OCI-LY7 (cell line): ENCODE results near the gene CHEK2. TPM values are rescaled to one million over a fixed set of nuclear protein-coding genes. Genes with fewer than 3 reads are reported as not detected.
"Not testable (repeated sequence)": the region's sequence is repeated elsewhere in the genome, so short reads cannot be mapped to it uniquely, and the experiment has no call there.

Experiments
- BruUV-seq: library from RNA; stranded (reverse); fragments of 400-500 nt; replicated peaks from 2 replicates; lab custom pipeline; 2021; lab: Mats Ljungman, UMichigan
- CTCF ChIA-PET: fragments of 300-600 bp; sonication (Branson Sonifier 250); formaldehyde crosslinking; loops from one replicate; lab custom pipeline; 2022; ENCODE audit warnings: antibody characterized with exemption; ENCODE audit not compliant: unreplicated experiment; lab: Charles Lee
- POLR2A ChIA-PET: fragments of 300-600 bp; sonication (Branson Sonifier 250); formaldehyde crosslinking; loops from one replicate; lab custom pipeline; 2022; ENCODE audit warnings: antibody characterized with exemption; lab: Charles Lee
- DNase-seq: peaks from one replicate; pipeline ENCODE4 v3.0.0-alpha.2; 2015; ENCODE audit warnings: low spot score
- H2AFZ ChIP-seq: fragments of 200-600 bp; sonication (generic), shearing (Covaris generic); 2 replicates; pipeline ENCODE4 v1.6.1; 2014; ENCODE audit warnings: mild to moderate bottlenecking, antibody characterized with exemption, low read length, moderate library complexity
- H3K27ac ChIP-seq: fragments of 200-600 bp; sonication (generic); 2 replicates; pipeline ENCODE4 v1.5.1; 2014; ENCODE audit warnings: mixed run types, low read depth, mild to moderate bottlenecking, moderate library complexity, low read length, inconsistent platforms; ENCODE audit not compliant: poor library complexity, severe bottlenecking
- H3K36me3 ChIP-seq: fragments of 200-600 bp; sonication (generic); 2 replicates; pipeline ENCODE4 v1.6.1; 2014; ENCODE audit warnings: mild to moderate bottlenecking, antibody characterized with exemption, low read length, moderate library complexity, mixed read lengths; ENCODE audit not compliant: insufficient read depth
- H3K4me1 ChIP-seq: fragments of 200-600 bp; sonication (generic); 2 replicates; pipeline ENCODE4 v1.5.1; 2014; ENCODE audit warnings: mild to moderate bottlenecking, low read length; ENCODE audit not compliant: insufficient read depth, poor library complexity, severe bottlenecking
- H3K4me2 ChIP-seq: fragments of 200-600 bp; sonication (generic); 2 replicates; pipeline ENCODE4 v1.6.1; 2014; ENCODE audit warnings: mild to moderate bottlenecking, low read length
- H3K4me3 ChIP-seq: fragments of 200-600 bp; sonication (generic); 2 replicates; pipeline ENCODE4 v1.5.1; 2014; ENCODE audit warnings: mild to moderate bottlenecking, low read depth, low read length; ENCODE audit not compliant: poor library complexity, severe bottlenecking
- H3K79me2 ChIP-seq: fragments of 200-600 bp; sonication (generic); 2 replicates; pipeline ENCODE4 v1.6.1; 2016; ENCODE audit warnings: low read depth, mild to moderate bottlenecking, low read length, moderate library complexity, mixed read lengths; ENCODE audit not compliant: insufficient read depth
- H3K9me2 ChIP-seq: fragments of 200-600 bp; sonication (generic); 2 replicates; pipeline ENCODE4 v1.6.1; 2016; ENCODE audit warnings: mild to moderate bottlenecking, low read length, mixed read lengths; ENCODE audit not compliant: insufficient read depth
- H3K9me3 ChIP-seq: fragments of 200-600 bp; sonication (generic); 2 replicates; pipeline ENCODE4 v1.6.1; 2014; ENCODE audit warnings: mild to moderate bottlenecking, mixed run types, low read length, mixed read lengths
- H4K20me1 ChIP-seq: fragments of 200-600 bp; sonication (generic); 2 replicates; pipeline ENCODE4 v1.6.1; 2014; ENCODE audit warnings: mild to moderate bottlenecking, antibody characterized with exemption, low read length, moderate library complexity, mixed read lengths; ENCODE audit not compliant: insufficient read depth
- CTCF ChIP-seq: fragments of 200-600 bp; sonication (generic); conservative IDR thresholded peaks from 2 replicates; pipeline ENCODE4 v1.5.1; 2014; ENCODE audit warnings: mild to moderate bottlenecking, antibody characterized with exemption, low read length, moderate library complexity, mixed read lengths
- EZH2phosphoT487 ChIP-seq: fragments of 200-600 bp; sonication (generic); IDR thresholded peaks from 2 replicates; pipeline ENCODE4 v1.6.1; 2018; ENCODE audit warnings: low read depth, borderline replicate concordance, mild to moderate bottlenecking, mixed run types, antibody characterized with exemption, low read length, moderate library complexity, mixed read lengths
- intact Hi-C: fragments of 100-400 bp; cut with micrococcal nuclease; formaldehyde crosslinking; loops from one replicate; pipeline ENCODE4 v1.10.0; 2022; ENCODE audit not compliant: unreplicated experiment
- total RNA-seq, 2 experiments: library from RNA; depleted of rRNA in 1 of 2; stranded (reverse); fragments of >200 nt in 1 of 2; shearing (Covaris generic) in 1 of 2; gene quantifications; 2 replicates each; pipeline ENCODE4 v1.2.3, GENCODE V29; 2014 to 2022

The CHEK2 gene
- total RNA-seq, 2 experiments from 2014 or later = 49.3 to 77.4 TPM

DNA sequence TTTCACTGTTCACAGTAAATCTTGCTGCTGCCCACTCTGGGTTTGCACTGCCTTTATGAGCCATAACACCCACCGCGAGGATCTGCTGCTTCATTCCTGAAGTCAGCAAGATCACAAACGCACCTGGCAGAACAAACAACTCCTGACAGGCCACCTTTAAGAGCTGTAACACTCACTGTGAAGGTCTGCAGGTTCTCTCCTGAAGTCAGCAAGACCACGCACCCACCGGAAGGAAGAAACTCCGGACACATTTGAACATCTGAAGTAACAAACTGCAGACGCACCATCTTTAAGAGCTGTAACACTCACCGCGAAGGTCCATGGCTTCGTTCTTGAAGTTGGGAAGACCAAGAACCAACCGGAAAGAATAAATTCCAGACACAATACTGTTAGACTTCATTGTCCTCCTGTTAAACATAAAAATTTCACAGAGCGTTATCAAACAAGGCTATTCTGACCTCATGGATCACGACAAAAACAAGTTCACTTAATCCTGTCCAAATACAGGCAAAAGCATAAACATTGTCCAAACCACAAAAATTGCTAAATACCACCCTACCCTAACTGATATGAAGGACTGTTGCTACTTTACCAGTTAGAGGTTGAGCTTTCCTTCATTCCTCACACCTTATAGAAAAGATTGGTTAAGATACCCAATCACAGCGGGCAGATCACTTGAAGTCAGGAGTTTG lies 27.9 kb upstream of the CHEK2 start:
- no peaks in the 10 kb centered on the region for H3K9me2 ChIP-seq
- H3K79me2 ChIP-seq = peaks cover 14% of the 10 kb centered on the region; the same call in 1 of the 2 replicates
- H4K20me1 ChIP-seq = 0 out of 2 replicates have a peak, but pooled peaks cover under 1% of the 10 kb centered on the region
- BruUV-seq = no TSS peak
- POLR2A ChIA-PET = interaction anchor here (2.2 kb wide), 1 partner anchor 9 kb away, joined by 11 read pairs; no protein-coding TSS in a partner anchor
- CTCF ChIA-PET = no interaction called here
- no peak overlapping the region for H3K4me2 ChIP-seq
- no peak for DNase-seq
- intact Hi-C loops = loop anchor here (10.0 kb wide), 1 partner anchor 55 kb away; no protein-coding TSS in a partner anchor
- H3K4me1 ChIP-seq = peaks cover 5% of the 10 kb centered on the region
- peaks cover 4% of the 10 kb centered on the region for H3K36me3 ChIP-seq
- peaks cover 5% of the 10 kb centered on the region; the same call in 1 of the 2 replicates for H3K9me3 ChIP-seq
- no peak overlapping the region for H3K27ac ChIP-seq
- no peak overlapping the region for H2AFZ ChIP-seq
- TF ChIP-seq EZH2phosphoT487 = no peak
- TF ChIP-seq CTCF = no peak
- no peak overlapping the region for H3K4me3 ChIP-seq

GRCh38 chr22:28768701-28769393 lies 27.2 kb upstream of the CHEK2 start:
- no peak overlapping the region for H3K27ac ChIP-seq
- BruUV-seq = no TSS peak
- intact Hi-C loops = no loop called here
- TF ChIP-seq CTCF (no peak), EZH2phosphoT487 (no peak)
- no peaks in the 10 kb centered on the region for H3K36me3 ChIP-seq
- peaks cover 5% of the 10 kb centered on the region; the same call in 1 of the 2 replicates for H3K9me3 ChIP-seq
- CTCF ChIA-PET = no interaction called here
- H4K20me1 ChIP-seq = no peaks in the 10 kb centered on the region
- POLR2A ChIA-PET = interaction anchor here (2.2 kb wide), 1 partner anchor 8 kb away, joined by 11 read pairs; no protein-coding TSS in a partner anchor
- H3K4me3 ChIP-seq = no peak overlapping the region
- H3K4me1 ChIP-seq = peaks cover 3% of the 10 kb centered on the region
- no peak for DNase-seq
- H3K9me2 ChIP-seq = no peaks in the 10 kb centered on the region
- H2AFZ ChIP-seq = no peak overlapping the region
- peaks cover 8% of the 10 kb centered on the region; the same call in 1 of the 2 replicates for H3K79me2 ChIP-seq
- H3K4me2 ChIP-seq = no peak overlapping the region

DNA sequence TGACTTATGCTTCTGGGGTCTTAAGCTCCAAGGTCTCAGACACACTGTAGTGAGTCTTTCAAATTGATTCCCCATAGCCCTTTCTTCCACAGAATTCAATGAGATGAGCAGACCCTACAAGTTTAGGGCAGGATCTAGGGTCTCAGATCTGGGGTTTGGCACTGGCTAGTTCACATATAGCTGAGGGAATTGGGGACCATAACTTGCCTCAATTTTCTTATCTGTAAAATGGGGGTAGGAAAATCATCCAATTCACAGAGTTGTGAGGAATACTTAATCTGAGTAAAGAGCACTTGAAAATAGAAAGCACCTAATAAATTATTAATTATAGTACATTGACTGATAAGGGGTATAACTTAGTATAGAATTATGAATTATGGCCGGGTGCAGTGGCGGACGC lies 25.0 kb upstream of the CHEK2 start:
- H3K9me2 ChIP-seq = no peaks in the 10 kb centered on the region
- CTCF ChIA-PET = no interaction called here
- H3K9me3 ChIP-seq = peaks cover 5% of the 10 kb centered on the region; the same call in 1 of the 2 replicates
- intact Hi-C loops = no loop called here
- DNase-seq = no peak
- no peaks in the 10 kb centered on the region for H3K36me3 ChIP-seq
- no peak overlapping the region for H3K4me2 ChIP-seq
- POLR2A ChIA-PET = no interaction called here
- BruUV-seq = no TSS peak
- H3K27ac ChIP-seq = no peak overlapping the region
- no peak overlapping the region for H2AFZ ChIP-seq
- H3K79me2 ChIP-seq = no peaks in the 10 kb centered on the region
- TF ChIP-seq EZH2phosphoT487 = no peak
- TF ChIP-seq CTCF = no peak
- H3K4me3 ChIP-seq = no peak overlapping the region
- H3K4me1 ChIP-seq = no peaks in the 10 kb centered on the region
- no peaks in the 10 kb centered on the region for H4K20me1 ChIP-seq

- H3K4me2 ChIP-seq, H3K9me2 ChIP-seq, H3K9me3 ChIP-seq, H3K4me3 ChIP-seq, H3K36me3 ChIP-seq, DNase-seq, BruUV-seq, H2AFZ ChIP-seq, intact Hi-C loops, POLR2A ChIA-PET, H3K27ac ChIP-seq, H4K20me1 ChIP-seq, H3K79me2 ChIP-seq, CTCF ChIA-PET: not testable (repeated sequence)
- H3K4me1 ChIP-seq = peaks cover 14% of the 10 kb centered on the region
Observed at GRCh38 chr22:28762000-28762399, 20.4 kb upstream of the CHEK2 start.
